HepG2 (cell line): ENCODE data around the gene ARHGAP33. TPM values are rescaled to one million over a fixed set of nuclear protein-coding genes. Genes with fewer than 3 reads are reported as not detected.
A peak's percentile ranks its signal among the peaks of the same experiment; 100 is the strongest.

Experiments
- ATF7 ChIP-seq, 2 experiments: fragments of 450-650 bp in 1 of 2; sonication (generic) in 1 of 2; formaldehyde crosslinking in 1 of 2; IDR thresholded peaks; 2 replicates each; pipeline versions ENCODE4 v1.4.0 to v1.6.1; 2016 to 2020; ENCODE audit warnings: antibody characterized with exemption in 1 of 2, mild to moderate bottlenecking in 1 of 2, missing genetic modification reagents in 1 of 2
- DPF2 ChIP-seq: sonication (generic); formaldehyde crosslinking; IDR thresholded peaks from 2 replicates; pipeline ENCODE4 v1.4.0; 2020; ENCODE audit warnings: mild to moderate bottlenecking, low read depth, missing genetic modification reagents, borderline replicate concordance
- EHMT2 ChIP-seq: fragments of 200-600 bp; sonication (generic); IDR thresholded peaks from 2 replicates; pipeline ENCODE4 v1.7.0; 2017; ENCODE audit warnings: antibody characterized with exemption, low read depth, low read length, borderline replicate concordance
- HOMEZ ChIP-seq: IDR thresholded peaks from 2 replicates; pipeline ENCODE4 v1.6.1; 2016; ENCODE audit warnings: low read depth
- MED1 ChIP-seq: sonication (generic); formaldehyde crosslinking; IDR thresholded peaks from 2 replicates; pipeline ENCODE4 v1.4.0; 2020; ENCODE audit warnings: missing genetic modification reagents
- MTF2 ChIP-seq: sonication (generic); formaldehyde crosslinking; IDR thresholded peaks from 2 replicates; pipeline ENCODE4 v1.5.0; 2020; ENCODE audit warnings: missing genetic modification reagents, borderline replicate concordance
- NFKBIZ ChIP-seq: IDR thresholded peaks from 2 replicates; pipeline ENCODE4 v1.6.1; 2018; ENCODE audit warnings: missing genetic modification reagents, missing compliant biosample characterization
- RARA ChIP-seq: IDR thresholded peaks from 2 replicates; pipeline ENCODE4 v1.6.1; 2016; ENCODE audit warnings: missing genetic modification reagents, missing compliant biosample characterization
- SAFB2 ChIP-seq: sonication (generic); formaldehyde crosslinking; IDR thresholded peaks from 2 replicates; pipeline ENCODE4 v1.5.1; 2020; ENCODE audit warnings: missing genetic modification reagents, low read depth, mild to moderate bottlenecking, borderline replicate concordance
- SSRP1 ChIP-seq: IDR thresholded peaks from 2 replicates; pipeline ENCODE4 v1.6.1; 2016; ENCODE audit warnings: control low read depth
- ZFP36L1 ChIP-seq: sonication (generic); formaldehyde crosslinking; IDR thresholded peaks from 2 replicates; pipeline ENCODE4 v1.8.0; 2022; ENCODE audit warnings: mild to moderate bottlenecking, missing genetic modification reagents, moderate library complexity
- ZKSCAN8 ChIP-seq: IDR thresholded peaks from 2 replicates; pipeline ENCODE4 v1.6.1; 2016; ENCODE audit warnings: borderline replicate concordance, missing genetic modification reagents, missing compliant biosample characterization
- ZNF264 ChIP-seq: sonication (generic); formaldehyde crosslinking; IDR thresholded peaks from 2 replicates; pipeline ENCODE4 v1.4.0; 2020; ENCODE audit warnings: missing genetic modification reagents
- ZNF331 ChIP-seq: sonication (generic); formaldehyde crosslinking; IDR thresholded peaks from 2 replicates; pipeline ENCODE4 v1.4.0; 2020; ENCODE audit warnings: missing genetic modification reagents
- ZNF670 ChIP-seq: sonication (generic); formaldehyde crosslinking; IDR thresholded peaks from 2 replicates; pipeline ENCODE4 v1.8.0; 2022; ENCODE audit warnings: mild to moderate bottlenecking, missing genetic modification reagents, borderline replicate concordance
- ZNF775 ChIP-seq: sonication (generic); formaldehyde crosslinking; IDR thresholded peaks from 2 replicates; pipeline ENCODE4 v1.4.0; 2020; ENCODE audit warnings: missing genetic modification reagents, mild to moderate bottlenecking, moderate library complexity, borderline replicate concordance
- polyA plus RNA-seq, 8 experiments: library from polyadenylated mRNA; depleted of rRNA in 3 of 8; stranded (reverse) in 7 of 8; unstranded in 1 of 8; fragments of >200 nt; fragmentation: Illumina TruSeq in 4 of 8; extraction: Trizol in 4 of 8; gene quantifications; 2 replicates each; pipeline versions ENCODE4 v1.2.1 to v1.2.3, GENCODE V29; 2011 to 2016; ENCODE audit warnings: low read depth in 4 of 8, missing spikeins in 1 of 8, mixed read lengths in 1 of 8; ENCODE audit not compliant: insufficient read depth in 1 of 8
- total RNA-seq, 5 experiments: library from RNA; depleted of rRNA; stranded (reverse); fragments of >200 nt; fragmentation: Illumina TruSeq; extraction: Trizol; gene quantifications; 2 replicates each; pipeline ENCODE4 v1.2.3, GENCODE V29; 2016; ENCODE audit warnings: low read depth in 1 of 5
- TF ChIP-seq, protein P1 (sequence below): sonication (generic); formaldehyde crosslinking; IDR thresholded peaks from 2 replicates; pipeline ENCODE4 v1.5.0; 2020; ENCODE audit warnings: mild to moderate bottlenecking, missing genetic modification reagents, borderline replicate concordance
- TF ChIP-seq, protein P2 (sequence below): sonication (generic); formaldehyde crosslinking; IDR thresholded peaks from 2 replicates; pipeline ENCODE4 v1.5.1; 2020; ENCODE audit warnings: mild to moderate bottlenecking, missing genetic modification reagents

ARHGAP33 gene
- total and polyA plus RNA-seq, 2 of the 13 experiments (the other 11 are each of a cell fraction or from before 2014, with no cell fraction given): 1.3 to 2.7 TPM

GRCh38 chr19:35797663-35798062 lies 22.3 kb downstream of the ARHGAP33 start (continued):
- TF ChIP-seq, protein P1, sequence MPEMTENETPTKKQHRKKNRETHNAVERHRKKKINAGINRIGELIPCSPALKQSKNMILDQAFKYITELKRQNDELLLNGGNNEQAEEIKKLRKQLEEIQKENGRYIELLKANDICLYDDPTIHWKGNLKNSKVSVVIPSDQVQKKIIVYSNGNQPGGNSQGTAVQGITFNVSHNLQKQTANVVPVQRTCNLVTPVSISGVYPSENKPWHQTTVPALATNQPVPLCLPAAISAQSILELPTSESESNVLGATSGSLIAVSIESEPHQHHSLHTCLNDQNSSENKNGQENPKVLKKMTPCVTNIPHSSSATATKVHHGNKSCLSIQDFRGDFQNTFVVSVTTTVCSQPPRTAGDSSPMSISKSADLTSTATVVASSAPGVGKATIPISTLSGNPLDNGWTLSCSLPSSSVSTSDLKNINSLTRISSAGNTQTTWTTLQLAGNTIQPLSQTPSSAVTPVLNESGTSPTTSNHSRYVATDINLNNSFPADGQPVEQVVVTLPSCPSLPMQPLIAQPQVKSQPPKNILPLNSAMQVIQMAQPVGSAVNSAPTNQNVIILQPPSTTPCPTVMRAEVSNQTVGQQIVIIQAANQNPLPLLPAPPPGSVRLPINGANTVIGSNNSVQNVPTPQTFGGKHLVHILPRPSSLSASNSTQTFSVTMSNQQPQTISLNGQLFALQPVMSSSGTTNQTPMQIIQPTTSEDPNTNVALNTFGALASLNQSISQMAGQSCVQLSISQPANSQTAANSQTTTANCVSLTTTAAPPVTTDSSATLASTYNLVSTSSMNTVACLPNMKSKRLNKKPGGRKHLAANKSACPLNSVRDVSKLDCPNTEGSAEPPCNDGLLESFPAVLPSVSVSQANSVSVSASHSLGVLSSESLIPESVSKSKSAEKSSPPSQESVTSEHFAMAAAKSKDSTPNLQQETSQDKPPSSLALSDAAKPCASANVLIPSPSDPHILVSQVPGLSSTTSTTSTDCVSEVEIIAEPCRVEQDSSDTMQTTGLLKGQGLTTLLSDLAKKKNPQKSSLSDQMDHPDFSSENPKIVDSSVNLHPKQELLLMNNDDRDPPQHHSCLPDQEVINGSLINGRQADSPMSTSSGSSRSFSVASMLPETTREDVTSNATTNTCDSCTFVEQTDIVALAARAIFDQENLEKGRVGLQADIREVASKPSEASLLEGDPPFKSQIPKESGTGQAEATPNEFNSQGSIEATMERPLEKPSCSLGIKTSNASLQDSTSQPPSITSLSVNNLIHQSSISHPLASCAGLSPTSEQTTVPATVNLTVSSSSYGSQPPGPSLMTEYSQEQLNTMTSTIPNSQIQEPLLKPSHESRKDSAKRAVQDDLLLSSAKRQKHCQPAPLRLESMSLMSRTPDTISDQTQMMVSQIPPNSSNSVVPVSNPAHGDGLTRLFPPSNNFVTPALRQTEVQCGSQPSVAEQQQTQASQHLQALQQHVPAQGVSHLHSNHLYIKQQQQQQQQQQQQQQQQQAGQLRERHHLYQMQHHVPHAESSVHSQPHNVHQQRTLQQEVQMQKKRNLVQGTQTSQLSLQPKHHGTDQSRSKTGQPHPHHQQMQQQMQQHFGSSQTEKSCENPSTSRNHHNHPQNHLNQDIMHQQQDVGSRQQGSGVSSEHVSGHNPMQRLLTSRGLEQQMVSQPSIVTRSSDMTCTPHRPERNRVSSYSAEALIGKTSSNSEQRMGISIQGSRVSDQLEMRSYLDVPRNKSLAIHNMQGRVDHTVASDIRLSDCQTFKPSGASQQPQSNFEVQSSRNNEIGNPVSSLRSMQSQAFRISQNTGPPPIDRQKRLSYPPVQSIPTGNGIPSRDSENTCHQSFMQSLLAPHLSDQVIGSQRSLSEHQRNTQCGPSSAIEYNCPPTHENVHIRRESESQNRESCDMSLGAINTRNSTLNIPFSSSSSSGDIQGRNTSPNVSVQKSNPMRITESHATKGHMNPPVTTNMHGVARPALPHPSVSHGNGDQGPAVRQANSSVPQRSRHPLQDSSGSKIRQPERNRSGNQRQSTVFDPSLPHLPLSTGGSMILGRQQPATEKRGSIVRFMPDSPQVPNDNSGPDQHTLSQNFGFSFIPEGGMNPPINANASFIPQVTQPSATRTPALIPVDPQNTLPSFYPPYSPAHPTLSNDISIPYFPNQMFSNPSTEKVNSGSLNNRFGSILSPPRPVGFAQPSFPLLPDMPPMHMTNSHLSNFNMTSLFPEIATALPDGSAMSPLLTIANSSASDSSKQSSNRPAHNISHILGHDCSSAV (CRISPR knock-in tag): no peak
- TF ChIP-seq DPF2 (CRISPR knock-in tag) (no peak), ZNF775 (CRISPR knock-in tag) (no peak), EHMT2 (no peak), RARA (CRISPR knock-in tag) (peak; percentile 24; the same call in 1 of the 2 replicates), ZFP36L1 (CRISPR knock-in tag) (no peak), ZNF331 (0 out of 2 replicates have a peak, but pooled peaks have one; percentile 25), ZKSCAN8 (no peak), MTF2 (CRISPR knock-in tag) (no peak), ZNF670 (CRISPR knock-in tag) (peak; percentile 51; the same call in 1 of the 2 replicates), SSRP1 (CRISPR knock-in tag) (no peak), ATF7 (IDR thresholded peaks at IDR 0.05) (no peak), ATF7 (CRISPR knock-in tag; IDR thresholded peaks at IDR 0.05) (no peak), NFKBIZ (CRISPR knock-in tag) (0 out of 2 replicates have a peak, but pooled peaks have one; percentile 22), MED1 (CRISPR knock-in tag) (peak; percentile 20; the same call in 1 of the 2 replicates), HOMEZ (CRISPR knock-in tag) (no peak), SAFB2 (CRISPR knock-in tag) (peak; percentile 70; the same call in 1 of the 2 replicates), ZNF264 (CRISPR knock-in tag) (no peak)
- TF ChIP-seq, protein P2, sequence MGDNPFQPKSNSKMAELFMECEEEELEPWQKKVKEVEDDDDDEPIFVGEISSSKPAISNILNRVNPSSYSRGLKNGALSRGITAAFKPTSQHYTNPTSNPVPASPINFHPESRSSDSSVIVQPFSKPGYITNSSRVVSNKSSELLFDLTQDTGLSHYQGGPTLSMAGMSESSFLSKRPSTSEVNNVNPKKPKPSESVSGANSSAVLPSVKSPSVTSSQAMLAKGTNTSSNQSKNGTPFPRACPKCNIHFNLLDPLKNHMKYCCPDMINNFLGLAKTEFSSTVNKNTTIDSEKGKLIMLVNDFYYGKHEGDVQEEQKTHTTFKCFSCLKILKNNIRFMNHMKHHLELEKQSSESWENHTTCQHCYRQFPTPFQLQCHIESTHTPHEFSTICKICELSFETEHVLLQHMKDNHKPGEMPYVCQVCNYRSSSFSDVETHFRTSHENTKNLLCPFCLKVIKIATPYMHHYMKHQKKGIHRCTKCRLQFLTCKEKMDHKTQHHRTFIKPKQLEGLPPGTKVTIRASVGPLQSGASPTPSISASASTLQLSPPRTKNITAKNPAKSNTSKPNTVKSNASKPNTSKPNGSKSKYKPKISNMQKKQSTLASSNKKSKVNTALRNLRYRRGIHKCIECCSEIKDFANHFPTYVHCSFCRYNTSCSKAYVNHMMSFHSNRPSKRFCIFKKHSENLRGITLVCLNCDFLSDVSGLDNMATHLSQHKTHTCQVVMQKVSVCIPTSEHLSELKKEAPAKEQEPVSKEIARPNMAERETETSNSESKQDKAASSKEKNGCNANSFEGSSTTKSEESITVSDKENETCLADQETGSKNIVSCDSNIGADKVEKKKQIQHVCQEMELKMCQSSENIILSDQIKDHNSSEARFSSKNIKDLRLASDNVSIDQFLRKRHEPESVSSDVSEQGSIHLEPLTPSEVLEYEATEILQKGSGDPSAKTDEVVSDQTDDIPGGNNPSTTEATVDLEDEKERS (CRISPR knock-in tag): no peak
